ENCODE results near the gene GPR32. TPM values are rescaled to one million over a fixed set of nuclear protein-coding genes. Genes with fewer than 3 reads are reported as not detected.

The GPR32 gene
- total and polyA plus RNA-seq, 4 donors, result not detected

DNA sequence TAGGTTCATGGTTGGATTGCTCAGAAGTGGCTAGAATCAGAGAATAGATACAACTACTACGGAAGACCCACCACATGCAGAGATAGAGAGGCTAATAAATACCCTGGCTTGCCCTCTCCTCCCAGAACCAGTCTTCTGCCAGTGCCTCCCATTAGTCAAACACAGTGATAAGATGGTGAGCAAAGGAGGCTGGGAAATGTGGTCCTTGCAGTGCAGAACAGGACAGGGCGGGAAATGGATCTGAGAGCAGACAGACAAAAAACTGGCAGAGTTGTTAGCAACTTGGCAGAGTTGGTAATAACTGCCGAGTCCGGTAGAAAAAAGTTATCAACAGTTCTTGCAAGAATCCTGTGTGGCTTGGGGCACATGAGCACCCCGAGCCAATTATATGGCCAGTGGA lies 44.6 kb downstream of the GPR32 start:
- intact Hi-C loops (cut with DNase I), result no loop called here
- no peaks in the 10 kb centered on the region for H3K36me3 ChIP-seq (ENCODE audit: control insufficient read depth in 1 of 2, insufficient read depth in 2 of 2, low read length in 1 of 2)
- peaks cover 2% of the 10 kb centered on the region for H3K9me3 ChIP-seq (ENCODE audit: control insufficient read depth, low read length)
- H3K27me3 ChIP-seq (ENCODE audit: control insufficient read depth in 1 of 2, insufficient read depth in 2 of 2, low read length in 1 of 2), result no peaks in the 10 kb centered on the region
- H3K27ac ChIP-seq (ENCODE audit: low read depth in 1 of 2, low read length in 2 of 2), result no peak overlapping the region
- 71 to 75% methylated on average over 5 of the region's 5 CpGs for WGBS, 2 donors
- ATAC-seq (ENCODE audit: low FRiP score) (no peak), DNase-seq (no peak)
- H3K4me1 ChIP-seq (ENCODE audit: control insufficient read depth in 1 of 2, insufficient read depth in 2 of 2, low read length in 2 of 2), result no peaks in the 10 kb centered on the region
- H3K4me3 ChIP-seq (ENCODE audit: low read length in 2 of 2), result no peak overlapping the region

DNA sequence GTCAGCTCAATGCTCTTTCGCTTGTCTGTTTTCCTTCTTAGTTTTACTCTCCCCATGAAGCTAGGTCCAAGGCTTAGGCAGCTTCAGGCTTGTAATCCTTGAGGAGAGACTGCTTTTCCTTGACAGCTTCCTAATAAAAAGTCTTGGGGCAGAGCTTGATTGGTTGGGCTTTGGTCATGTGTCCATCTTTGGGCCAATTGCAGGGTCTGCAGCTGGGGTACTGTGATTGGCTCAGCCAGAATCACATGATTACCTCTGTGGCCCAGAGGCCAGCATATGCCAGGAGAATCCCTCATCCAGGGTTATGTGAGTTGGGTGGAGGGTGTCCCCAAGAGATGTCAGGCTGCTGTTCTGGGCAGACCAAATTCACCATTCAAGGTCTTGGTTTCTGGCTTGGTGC lies 45.2 kb downstream of the GPR32 start:
- Histone ChIP-seq H3K4me3 (ENCODE audit: low read length in 2 of 2) (no peak overlapping the region), H3K27ac (ENCODE audit: low read depth in 1 of 2, low read length in 2 of 2) (no peak overlapping the region), H3K9me3 (ENCODE audit: control insufficient read depth, low read length) (peaks cover 2% of the 10 kb centered on the region), H3K36me3 (ENCODE audit: control insufficient read depth in 1 of 2, insufficient read depth in 2 of 2, low read length in 1 of 2) (no peaks in the 10 kb centered on the region), H3K4me1 (ENCODE audit: control insufficient read depth in 1 of 2, insufficient read depth in 2 of 2, low read length in 2 of 2) (no peaks in the 10 kb centered on the region), H3K27me3 (ENCODE audit: control insufficient read depth in 1 of 2, insufficient read depth in 2 of 2, low read length in 1 of 2) (no peaks in the 10 kb centered on the region)
- DNase-seq (no peak), ATAC-seq (ENCODE audit: low FRiP score) (no peak)
- intact Hi-C loops (cut with DNase I), result no loop called here
- 98 to 100% methylated on average over 1 of the region's 1 CpG for WGBS, 2 donors

DNA sequence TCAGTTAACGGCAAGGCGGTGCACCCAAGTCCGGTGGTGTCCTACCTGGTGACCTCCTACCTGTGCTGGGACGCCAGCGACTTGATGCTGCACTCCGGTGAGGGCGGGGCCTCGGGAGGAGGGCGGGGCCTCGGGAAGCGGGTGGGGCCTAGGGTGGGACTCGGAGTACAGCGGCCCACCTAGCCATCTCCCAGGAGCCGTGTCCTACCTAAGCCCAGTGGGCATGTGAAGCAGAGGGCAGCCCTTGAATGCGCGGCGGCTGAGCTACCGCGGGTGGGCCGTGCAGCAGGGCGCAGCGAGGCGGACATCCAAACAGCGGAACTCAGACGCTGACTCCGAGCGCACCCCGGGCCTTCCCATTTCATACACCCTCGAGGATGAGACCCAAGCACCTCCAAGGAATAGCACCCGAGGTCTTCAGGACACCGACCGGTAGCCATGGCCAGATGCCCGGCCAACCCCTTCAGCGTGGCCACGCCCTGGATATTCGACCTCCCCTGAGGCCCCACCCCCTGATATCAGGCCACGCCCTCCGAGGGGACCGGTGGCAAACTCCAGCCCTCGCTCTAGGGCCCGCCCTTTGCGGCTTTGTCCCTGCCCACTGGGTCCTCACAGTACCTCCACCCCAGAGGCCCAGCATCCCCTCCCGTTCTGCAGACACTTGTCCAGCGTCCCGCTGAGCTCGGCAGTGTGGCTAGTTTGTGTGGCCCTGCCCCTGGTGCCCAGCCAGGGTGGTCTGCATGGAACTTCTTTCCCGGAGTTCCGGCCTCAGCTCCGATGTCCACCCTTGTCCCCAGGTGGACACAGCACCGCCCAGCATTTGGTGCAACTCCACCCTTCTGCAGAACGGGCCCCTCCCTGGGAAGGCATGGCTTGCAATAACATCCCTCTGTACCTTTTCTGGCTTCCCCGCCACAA lies 47.9 kb downstream of the GPR32 start:
- Histone ChIP-seq H3K27me3 (ENCODE audit: control insufficient read depth in 1 of 2, insufficient read depth in 2 of 2, low read length in 1 of 2) (no peaks in the 10 kb centered on the region), H3K4me3 (ENCODE audit: low read length in 2 of 2) (no peak overlapping the region), H3K4me1 (ENCODE audit: control insufficient read depth in 1 of 2, insufficient read depth in 2 of 2, low read length in 2 of 2) (no peaks in the 10 kb centered on the region), H3K9me3 (ENCODE audit: control insufficient read depth, low read length) (peaks cover 2% of the 10 kb centered on the region), H3K27ac (ENCODE audit: low read depth in 1 of 2, low read length in 2 of 2) (no peak overlapping the region), H3K36me3 (ENCODE audit: control insufficient read depth in 1 of 2, insufficient read depth in 2 of 2, low read length in 1 of 2) (no peaks in the 10 kb centered on the region)
- intact Hi-C loops (cut with DNase I), result loop anchor here in 1 of 2 donors (2.0 kb wide), 1 partner anchor 57 kb away; no protein-coding TSS in a partner anchor
- no peak for DNase-seq
- peak; percentile 30 for ATAC-seq (ENCODE audit: low FRiP score)
- 5 to 6% methylated on average over 51 to 52 of the region's 52 CpGs for WGBS, 2 donors

DNA sequence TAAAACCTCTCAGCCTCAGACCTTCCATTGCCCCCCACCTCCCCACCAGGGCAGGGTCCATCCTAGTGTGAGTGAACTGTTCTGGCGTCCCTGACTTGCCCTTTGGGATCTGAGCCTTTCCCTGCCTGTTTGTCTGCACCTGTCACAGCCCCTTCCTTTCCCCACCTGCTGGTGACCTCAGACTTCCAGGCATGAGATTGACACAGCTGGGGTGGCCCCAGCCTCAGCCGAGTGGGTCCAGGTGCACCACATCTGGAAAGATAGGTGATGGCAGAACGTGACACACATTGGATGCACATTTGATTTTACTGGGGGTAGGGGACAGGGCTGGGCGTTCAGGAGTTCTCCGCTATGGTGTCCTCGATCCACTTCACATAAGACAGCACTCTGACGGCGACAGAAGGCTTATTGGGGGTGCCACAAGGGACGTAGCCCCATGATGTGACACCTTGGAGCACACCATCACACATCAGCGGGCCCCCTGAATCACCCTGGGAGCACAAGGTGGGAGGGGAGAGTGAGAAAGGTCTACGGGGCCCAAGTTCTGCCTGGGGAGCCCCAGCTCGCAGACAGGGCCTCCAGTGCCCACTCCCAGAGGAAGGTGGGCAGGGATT lies 48.7 kb downstream of the GPR32 start:
- no peak overlapping the region for H3K4me3 ChIP-seq (ENCODE audit: low read length in 2 of 2)
- H3K9me3 ChIP-seq (ENCODE audit: control insufficient read depth, low read length), result peaks cover 2% of the 10 kb centered on the region
- intact Hi-C loops (cut with DNase I), result loop anchor here in 1 of 2 donors (2.0 kb wide), 1 partner anchor 58 kb away; no protein-coding TSS in a partner anchor
- H3K27me3 ChIP-seq (ENCODE audit: control insufficient read depth in 1 of 2, insufficient read depth in 2 of 2, low read length in 1 of 2), result no peaks in the 10 kb centered on the region
- H3K4me1 ChIP-seq (ENCODE audit: control insufficient read depth in 1 of 2, insufficient read depth in 2 of 2, low read length in 2 of 2), result no peaks in the 10 kb centered on the region
- H3K36me3 ChIP-seq (ENCODE audit: control insufficient read depth in 1 of 2, insufficient read depth in 2 of 2, low read length in 1 of 2), result no peaks in the 10 kb centered on the region
- ATAC-seq (ENCODE audit: low FRiP score) (no peak), DNase-seq (no peak)
- H3K27ac ChIP-seq (ENCODE audit: low read depth in 1 of 2, low read length in 2 of 2), result no peak overlapping the region
- WGBS, 2 donors, result 58 to 64% methylated on average over 12 of the region's 12 CpGs

DNA sequence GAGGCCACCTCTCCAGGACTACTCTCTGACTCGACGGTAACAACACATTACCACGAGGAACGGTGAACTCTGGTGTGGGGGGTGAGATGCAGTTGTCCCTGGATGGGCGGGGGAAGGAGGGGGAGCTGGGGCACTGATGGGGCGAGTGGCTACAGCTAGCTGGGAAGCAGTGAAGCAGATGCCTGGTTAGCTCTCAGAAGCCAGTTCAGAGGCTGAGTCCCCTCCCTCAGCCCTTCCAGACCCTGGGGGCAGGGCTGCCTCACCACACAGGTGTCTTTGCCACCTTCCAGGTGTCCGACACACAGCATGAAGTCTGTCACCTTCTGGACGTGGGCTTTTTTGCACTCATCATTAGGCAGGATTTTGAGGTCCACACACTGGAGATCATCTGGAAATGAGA lies 49.4 kb downstream of the GPR32 start:
- no peaks in the 10 kb centered on the region for H3K27me3 ChIP-seq (ENCODE audit: control insufficient read depth in 1 of 2, insufficient read depth in 2 of 2, low read length in 1 of 2)
- no peak overlapping the region for H3K4me3 ChIP-seq (ENCODE audit: low read length in 2 of 2)
- no peak for DNase-seq
- H3K9me3 ChIP-seq (ENCODE audit: control insufficient read depth, low read length), result peaks cover 2% of the 10 kb centered on the region
- H3K27ac ChIP-seq (ENCODE audit: low read depth in 1 of 2, low read length in 2 of 2), result no peak overlapping the region
- no peak for ATAC-seq (ENCODE audit: low FRiP score)
- H3K36me3 ChIP-seq (ENCODE audit: control insufficient read depth in 1 of 2, insufficient read depth in 2 of 2, low read length in 1 of 2), result no peaks in the 10 kb centered on the region
- intact Hi-C loops (cut with DNase I), result loop anchor here in 1 of 2 donors (2.0 kb wide), 1 partner anchor 59 kb away; no protein-coding TSS in a partner anchor
- H3K4me1 ChIP-seq (ENCODE audit: control insufficient read depth in 1 of 2, insufficient read depth in 2 of 2, low read length in 2 of 2), result no peaks in the 10 kb centered on the region
- 19 to 34% methylated on average over 8 of the region's 8 CpGs for WGBS, 2 donors

DNA sequence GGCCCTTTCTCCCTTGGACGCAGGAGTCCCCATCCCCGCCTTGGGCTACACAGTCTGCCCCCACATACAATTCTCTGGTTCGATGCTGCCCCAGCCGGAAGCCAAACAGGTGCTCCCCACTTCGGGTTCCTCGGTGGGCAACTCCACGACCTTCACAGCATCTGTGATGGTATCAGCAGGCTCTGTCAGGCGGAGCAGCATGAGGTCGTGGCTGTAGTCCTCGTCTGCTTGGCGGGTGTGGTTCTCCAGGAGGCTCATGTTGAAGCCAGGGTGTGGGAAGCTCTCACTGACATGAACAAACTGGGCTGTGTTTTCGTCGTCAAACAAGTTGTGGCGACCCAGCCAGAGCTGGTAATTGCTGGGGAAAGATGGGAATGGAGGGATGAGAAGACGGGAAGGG lies 49.8 kb downstream of the GPR32 start:
- intact Hi-C loops (cut with DNase I), result no loop called here
- WGBS, 2 donors, result 6 to 9% methylated on average over 15 of the region's 15 CpGs
- Histone ChIP-seq H3K4me3 (ENCODE audit: low read length in 2 of 2) (no peak overlapping the region), H3K27ac (ENCODE audit: low read depth in 1 of 2, low read length in 2 of 2) (no peak overlapping the region), H3K36me3 (ENCODE audit: control insufficient read depth in 1 of 2, insufficient read depth in 2 of 2, low read length in 1 of 2) (no peaks in the 10 kb centered on the region), H3K27me3 (ENCODE audit: control insufficient read depth in 1 of 2, insufficient read depth in 2 of 2, low read length in 1 of 2) (no peaks in the 10 kb centered on the region), H3K9me3 (ENCODE audit: control insufficient read depth, low read length) (peaks cover under 1% of the 10 kb centered on the region), H3K4me1 (ENCODE audit: control insufficient read depth in 1 of 2, insufficient read depth in 2 of 2, low read length in 2 of 2) (no peaks in the 10 kb centered on the region)
- no peak for ATAC-seq (ENCODE audit: low FRiP score)
- no peak for DNase-seq

DNA sequence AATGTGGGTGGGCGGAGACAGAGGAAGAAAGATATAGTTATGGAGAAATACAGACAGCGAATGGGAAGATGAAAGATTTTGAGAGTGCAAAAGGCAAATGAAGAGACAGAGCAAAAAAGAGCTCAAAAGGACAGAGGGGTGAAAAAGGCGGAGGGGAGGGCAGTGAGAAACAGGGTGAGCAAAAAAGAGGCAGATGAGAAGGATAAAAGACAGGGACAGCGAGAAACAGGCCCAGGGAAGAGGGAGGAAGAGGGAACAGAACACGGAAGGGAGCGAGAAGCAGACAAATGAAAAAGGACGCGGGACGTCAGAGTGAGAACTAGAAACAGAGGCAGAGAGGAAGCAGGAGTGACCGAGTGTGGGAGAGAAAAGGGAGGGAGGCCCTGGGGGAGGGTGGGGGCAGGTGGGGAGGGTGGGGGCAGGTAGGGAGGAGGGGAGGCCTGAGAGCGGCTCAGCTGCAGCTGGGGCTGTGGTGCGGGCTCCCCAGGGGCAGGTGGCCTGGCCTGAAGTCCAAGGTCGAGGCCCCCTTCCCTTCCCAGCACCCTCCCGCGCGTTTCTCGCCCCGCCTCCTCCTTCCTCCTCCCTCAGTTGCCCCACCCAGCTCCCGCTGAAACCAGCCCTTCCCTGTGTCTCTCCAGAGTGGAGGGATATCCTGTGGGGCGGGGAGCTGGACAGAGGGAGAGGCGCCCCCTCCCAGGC lies 50.4 kb downstream of the GPR32 start:
- no peaks in the 10 kb centered on the region for H3K9me3 ChIP-seq (ENCODE audit: control insufficient read depth, low read length)
- ATAC-seq (ENCODE audit: low FRiP score) (no peak), DNase-seq (no peak)
- intact Hi-C loops (cut with DNase I), result no loop called here
- no peaks in the 10 kb centered on the region for H3K4me1 ChIP-seq (ENCODE audit: control insufficient read depth in 1 of 2, insufficient read depth in 2 of 2, low read length in 2 of 2)
- no peak overlapping the region for H3K4me3 ChIP-seq (ENCODE audit: low read length in 2 of 2)
- H3K36me3 ChIP-seq (ENCODE audit: control insufficient read depth in 1 of 2, insufficient read depth in 2 of 2, low read length in 1 of 2), result no peaks in the 10 kb centered on the region
- WGBS, 2 donors, result 5 to 6% methylated on average over 11 to 21 of the region's 21 CpGs
- H3K27me3 ChIP-seq (ENCODE audit: control insufficient read depth in 1 of 2, insufficient read depth in 2 of 2, low read length in 1 of 2), result no peaks in the 10 kb centered on the region
- H3K27ac ChIP-seq (ENCODE audit: low read depth in 1 of 2, low read length in 2 of 2), result no peak overlapping the region

DNA sequence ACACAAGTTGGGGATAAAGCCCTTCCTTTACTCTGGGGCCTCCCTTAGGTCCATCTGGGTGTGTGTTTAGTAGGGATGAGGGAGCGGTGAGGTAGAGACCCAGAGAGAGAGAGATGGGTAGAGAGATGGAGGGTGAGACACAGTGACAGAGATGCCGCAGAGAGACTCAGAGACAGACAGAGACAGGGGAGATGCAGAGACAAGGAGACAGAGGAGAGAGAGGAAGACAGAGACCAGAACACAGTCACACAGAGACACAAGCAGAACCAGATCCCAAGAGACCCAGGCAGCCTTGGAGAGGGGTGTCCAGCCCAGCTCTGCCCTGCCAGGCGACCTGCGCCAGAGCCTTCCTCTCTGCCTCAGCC lies 51.0 kb downstream of the GPR32 start:
- ATAC-seq (ENCODE audit: low FRiP score), result no peak
- Histone ChIP-seq H3K4me1 (ENCODE audit: control insufficient read depth in 1 of 2, insufficient read depth in 2 of 2, low read length in 2 of 2) (no peaks in the 10 kb centered on the region), H3K4me3 (ENCODE audit: low read length in 2 of 2) (no peak overlapping the region), H3K9me3 (ENCODE audit: control insufficient read depth, low read length) (no peaks in the 10 kb centered on the region), H3K27me3 (ENCODE audit: control insufficient read depth in 1 of 2, insufficient read depth in 2 of 2, low read length in 1 of 2) (no peaks in the 10 kb centered on the region), H3K27ac (ENCODE audit: low read depth in 1 of 2, low read length in 2 of 2) (no peak overlapping the region), H3K36me3 (ENCODE audit: control insufficient read depth in 1 of 2, insufficient read depth in 2 of 2, low read length in 1 of 2) (no peaks in the 10 kb centered on the region)
- no peak for DNase-seq
- intact Hi-C loops (cut with DNase I), result no loop called here
- WGBS, 2 donors, result 62 to 65% methylated on average over 4 of the region's 4 CpGs

All from aorta (tissue), 5 donors.